NOMO-1 treated with DMSO at 0.1 percent for 48 hours (cell line): Measurements from ENCODE around the gene C19orf73.

Experiments
- DNase-seq: peaks from one replicate; lab custom pipeline; 2025; ENCODE audit not compliant: unreplicated experiment; lab: John Stamatoyannopoulos, UW

Gene C19orf73

GRCh38 chr19:49070416-49070815 is 48.5 kb downstream of the C19orf73 start:
- no peak for DNase-seq

- no peak for DNase-seq
These were observed 49.9 kb downstream of the C19orf73 start for GRCh38 chr19:49069026-49069425.
